Measurements from ENCODE around the gene MEIOC. TPM values are rescaled to one million over a fixed set of nuclear protein-coding genes. Genes with fewer than 3 reads are reported as not detected.
A peak's percentile ranks its signal among the peaks of the same experiment; 100 is the strongest.
"Not testable (repeated sequence)": the region's sequence is repeated elsewhere in the genome, so short reads cannot be mapped to it uniquely, and the experiment has no call there.

MEIOC gene
- total RNA-seq, 1 experiment from 2014 or later = not detected

- H2AFZ ChIP-seq (ENCODE audit: low read length); H3K36me3 ChIP-seq (ENCODE audit: low read depth, low read length); ATAC-seq; H3K27me3 ChIP-seq (ENCODE audit: low read length); intact Hi-C loops (cut with micrococcal nuclease); H3K9me2 ChIP-seq (replicated peaks; ENCODE audit: low read length); H4K20me1 ChIP-seq (ENCODE audit: low read length); H3K9ac ChIP-seq (ENCODE audit: low read length); H3F3A ChIP-seq (ENCODE audit: low read length, unreplicated experiment); BruUV-seq (replicated peaks); H3K4me1 ChIP-seq (ENCODE audit: insufficient read depth, low read length); H3K4me3 ChIP-seq (ENCODE audit: low read length); H3K9me3 ChIP-seq (ENCODE audit: low read length); H3K27ac ChIP-seq (ENCODE audit: low read length): not testable (repeated sequence)
- ChIA-PET CTCF (interaction anchor here (0.6 kb wide), 1 partner anchor 179 kb away, joined by 7 read pairs; no protein-coding TSS in a partner anchor), POLR2A (ENCODE audit: unreplicated experiment) (interaction anchor here (0.6 to 0.9 kb wide), 3 partner anchors 17 to 208 kb away, joined by 3 to 8 read pairs (median 3); partner anchors contain the start of gene DBF4B)
- H3K79me2 ChIP-seq (ENCODE audit: low read length) = peaks cover 35% of the 10 kb centered on the region
- peak overlapping the region; percentile 87; the same call in 1 of the 2 replicates for H3K4me2 ChIP-seq (ENCODE audit: low read length)
- peak; percentile 59 for TF ChIP-seq CTCF (conservative IDR thresholded peaks at IDR 0.05; ENCODE audit: low read depth, low read length)
- DNase-seq = peak; percentile 55
Measured at GRCh38 chr17:44690746-44691306, 34.6 kb downstream of the MEIOC start.

GRCh38 chr17:44693609-44694008, 37.3 kb downstream of the MEIOC start:
- intact Hi-C loops (cut with micrococcal nuclease) = no loop called here
- no peaks in the 10 kb centered on the region for H3K9me3 ChIP-seq (ENCODE audit: low read length)
- no peak overlapping the region for H2AFZ ChIP-seq (ENCODE audit: low read length)
- no peak for TF ChIP-seq EZH2phosphoT487 (IDR thresholded peaks at IDR 0.05; ENCODE audit: borderline replicate concordance, low read length)
- TF ChIP-seq CTCF (conservative IDR thresholded peaks at IDR 0.05; ENCODE audit: low read depth, low read length) = no peak
- no peak for TF ChIP-seq EZH2 (IDR thresholded peaks at IDR 0.05; ENCODE audit: low read length, unreplicated experiment)
- H3F3A ChIP-seq (ENCODE audit: low read length, unreplicated experiment) = no peaks in the 10 kb centered on the region
- no peak overlapping the region for H3K27ac ChIP-seq (ENCODE audit: low read length)
- CTCF ChIA-PET = no interaction called here
- H3K4me1 ChIP-seq (ENCODE audit: insufficient read depth, low read length) = peaks cover 4% of the 10 kb centered on the region
- H3K4me3 ChIP-seq (ENCODE audit: low read length) = no peak overlapping the region
- H3K36me3 ChIP-seq (ENCODE audit: low read depth, low read length) = no peaks in the 10 kb centered on the region
- no peaks in the 10 kb centered on the region for H3K9me2 ChIP-seq (replicated peaks; ENCODE audit: low read length)
- H3K79me2 ChIP-seq (ENCODE audit: low read length) = peaks cover 11% of the 10 kb centered on the region
- no peak for ATAC-seq
- no peak overlapping the region for H3K4me2 ChIP-seq (ENCODE audit: low read length)
- no TSS peak for BruUV-seq (replicated peaks)
- DNase-seq = no peak
- H3K27me3 ChIP-seq (ENCODE audit: low read length) = no peaks in the 10 kb centered on the region
- POLR2A ChIA-PET (ENCODE audit: unreplicated experiment) = no interaction called here
- no peaks in the 10 kb centered on the region for H4K20me1 ChIP-seq (ENCODE audit: low read length)
- no peak overlapping the region for H3K9ac ChIP-seq (ENCODE audit: low read length)

- H3K9me3 ChIP-seq (ENCODE audit: low read length); H3K36me3 ChIP-seq (ENCODE audit: low read depth, low read length); H3K4me2 ChIP-seq (ENCODE audit: low read length); H2AFZ ChIP-seq (ENCODE audit: low read length); H3F3A ChIP-seq (ENCODE audit: low read length, unreplicated experiment); H3K4me1 ChIP-seq (ENCODE audit: insufficient read depth, low read length); intact Hi-C loops (cut with micrococcal nuclease); DNase-seq; H3K9ac ChIP-seq (ENCODE audit: low read length); H4K20me1 ChIP-seq (ENCODE audit: low read length); H3K9me2 ChIP-seq (replicated peaks; ENCODE audit: low read length); CTCF ChIA-PET; BruUV-seq (replicated peaks); ATAC-seq; H3K27me3 ChIP-seq (ENCODE audit: low read length); POLR2A ChIA-PET (ENCODE audit: unreplicated experiment); H3K4me3 ChIP-seq (ENCODE audit: low read length); H3K27ac ChIP-seq (ENCODE audit: low read length); H3K79me2 ChIP-seq (ENCODE audit: low read length): not testable (repeated sequence)
Measured at GRCh38 chr17:44700288-44700687, 44.0 kb downstream of the MEIOC start.

Data from PC-3 (cell line).